OCI-LY1 (cell line): ENCODE results near the gene CLASRP.

Experiments
- H2AFZ ChIP-seq: fragments of 200-600 bp; sonication (generic), shearing (Covaris generic); 2 replicates; pipeline ENCODE4 v1.6.0; 2014; ENCODE audit warnings: antibody characterized with exemption, mild to moderate bottlenecking, low read length
- H3F3A ChIP-seq: fragments of 200-600 bp; sonication (generic), shearing (Covaris generic); 2 replicates; pipeline ENCODE4 v1.6.0; 2014; ENCODE audit warnings: mild to moderate bottlenecking, antibody characterized with exemption, low read length, moderate library complexity; ENCODE audit not compliant: insufficient read depth
- H3K27ac ChIP-seq: fragments of 200-600 bp; sonication (generic); 2 replicates; pipeline ENCODE4 v1.5.1; 2014; ENCODE audit warnings: low read length, mixed run types, mild to moderate bottlenecking, low read depth; ENCODE audit not compliant: poor library complexity, severe bottlenecking
- H3K27me3 ChIP-seq: fragments of 200-600 bp; sonication (generic); 2 replicates; pipeline ENCODE4 v1.6.0; 2014; ENCODE audit warnings: antibody characterized with exemption, mild to moderate bottlenecking, low read length, moderate library complexity; ENCODE audit not compliant: insufficient read depth
- H3K36me3 ChIP-seq: fragments of 200-600 bp; sonication (generic); 2 replicates; pipeline ENCODE4 v1.6.1; 2014; ENCODE audit warnings: mild to moderate bottlenecking, antibody characterized with exemption, low read length, moderate library complexity, mixed read lengths; ENCODE audit not compliant: insufficient read depth
- H3K4me1 ChIP-seq: fragments of 200-600 bp; sonication (generic); 2 replicates; pipeline ENCODE4 v1.5.1; 2014; ENCODE audit warnings: mild to moderate bottlenecking, low read length, moderate library complexity; ENCODE audit not compliant: insufficient read depth, severe bottlenecking
- H3K4me2 ChIP-seq: fragments of 200-600 bp; sonication (generic), shearing (Covaris generic); 2 replicates; pipeline ENCODE4 v1.6.1; 2014; ENCODE audit warnings: low read length
- H3K4me3 ChIP-seq: fragments of 200-600 bp; sonication (generic); 2 replicates; pipeline ENCODE4 v1.5.1; 2014; ENCODE audit warnings: low read length, low read depth, mild to moderate bottlenecking, mixed read lengths; ENCODE audit not compliant: poor library complexity, severe bottlenecking
- H3K79me2 ChIP-seq: fragments of 200-600 bp; shearing (Covaris generic); 2 replicates; pipeline ENCODE4 v1.6.1; 2016; ENCODE audit warnings: mixed run types, low read length, mixed read lengths; ENCODE audit not compliant: insufficient read depth
- H3K9ac ChIP-seq: fragments of 200-600 bp; sonication (generic), shearing (Covaris generic); 2 replicates; pipeline ENCODE4 v1.6.1; 2014; ENCODE audit warnings: mild to moderate bottlenecking, low read length, mixed read lengths
- H3K9me2 ChIP-seq: fragments of 200-600 bp; sonication (generic), shearing (Covaris generic); 2 replicates; pipeline ENCODE4 v1.6.1; 2014; ENCODE audit warnings: low read depth, mild to moderate bottlenecking, low read length, mixed read lengths
- H3K9me3 ChIP-seq: fragments of 200-600 bp; shearing (Covaris generic); 2 replicates; pipeline ENCODE4 v1.6.1; 2014; ENCODE audit warnings: low read length, mixed read lengths
- H4K20me1 ChIP-seq: fragments of 200-600 bp; sonication (generic), shearing (Covaris generic); 2 replicates; pipeline ENCODE4 v1.6.0; 2016; ENCODE audit warnings: mild to moderate bottlenecking, low read length; ENCODE audit not compliant: insufficient read depth
- CTCF ChIP-seq: fragments of 200-600 bp; sonication (generic), shearing (Covaris generic); IDR thresholded peaks from 2 replicates; pipeline ENCODE4 v1.5.1; 2017; ENCODE audit warnings: mild to moderate bottlenecking, antibody characterized with exemption, low read length, moderate library complexity, mixed read lengths
- EZH2 ChIP-seq: fragments of 200-600 bp; sonication (generic), shearing (Covaris generic); IDR thresholded peaks from 2 replicates; pipeline ENCODE4 v1.8.0; 2017; ENCODE audit warnings: borderline replicate concordance, mixed run types, mild to moderate bottlenecking, antibody characterized with exemption, low read length, moderate library complexity, mixed read lengths

The CLASRP gene

DNA sequence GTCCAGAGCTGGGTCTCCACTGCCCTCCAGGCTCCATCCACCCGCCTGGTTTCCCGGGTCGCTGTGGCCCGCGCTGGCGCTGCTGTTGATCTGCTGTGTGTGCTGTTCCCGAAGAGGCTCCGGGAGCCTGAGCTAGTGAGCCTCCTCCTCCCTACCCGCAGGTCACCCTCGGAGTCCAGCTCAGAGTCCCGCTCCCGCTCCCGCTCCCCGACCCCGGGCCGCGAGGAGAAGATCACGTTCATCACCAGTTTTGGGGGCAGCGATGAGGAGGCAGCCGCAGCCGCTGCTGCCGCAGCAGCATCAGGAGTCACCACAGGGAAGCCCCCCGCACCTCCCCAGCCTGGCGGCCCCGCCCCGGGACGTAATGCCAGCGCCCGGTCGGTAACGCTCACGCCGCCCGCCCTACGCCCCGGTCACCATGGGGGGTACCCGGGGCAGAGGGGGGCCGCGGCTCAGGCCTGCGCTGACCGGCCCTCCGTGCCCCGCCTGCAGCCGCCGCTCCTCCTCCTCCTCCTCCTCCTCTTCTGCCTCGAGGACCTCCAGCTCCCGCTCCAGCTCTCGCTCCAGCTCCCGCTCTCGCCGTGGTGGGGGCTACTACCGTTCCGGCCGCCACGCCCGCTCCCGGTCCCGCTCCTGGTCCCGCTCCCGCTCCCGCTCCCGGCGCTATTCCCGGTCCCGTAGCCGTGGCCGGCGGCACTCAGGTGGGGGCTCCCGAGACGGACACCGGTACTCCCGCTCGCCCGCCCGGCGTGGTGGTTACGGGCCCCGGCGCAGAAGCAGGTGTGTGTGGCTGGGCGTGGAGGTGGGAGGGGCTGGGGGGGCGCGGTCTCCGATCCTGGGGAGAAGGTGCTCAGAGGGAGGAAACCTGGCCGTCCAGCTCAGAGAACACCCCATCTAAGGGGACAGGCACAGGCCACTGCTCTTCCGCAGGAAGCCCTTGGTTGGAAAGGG lies 25.3 kb downstream of the CLASRP start:
- H3K79me2 ChIP-seq = no peaks in the 10 kb centered on the region
- TF ChIP-seq CTCF = no peak
- TF ChIP-seq EZH2 = no peak
- H3F3A ChIP-seq = no peaks in the 10 kb centered on the region
- H3K4me3 ChIP-seq = no peak overlapping the region
- H3K9me2 ChIP-seq = no peaks in the 10 kb centered on the region
- no peak overlapping the region for H3K4me2 ChIP-seq
- no peak overlapping the region for H2AFZ ChIP-seq
- H3K9me3 ChIP-seq = no peaks in the 10 kb centered on the region
- H3K36me3 ChIP-seq = peaks cover 90% of the 10 kb centered on the region
- H3K27ac ChIP-seq = no peak overlapping the region
- H3K9ac ChIP-seq = no peak overlapping the region
- no peaks in the 10 kb centered on the region for H3K27me3 ChIP-seq
- H3K4me1 ChIP-seq = no peaks in the 10 kb centered on the region
- no peaks in the 10 kb centered on the region for H4K20me1 ChIP-seq

DNA sequence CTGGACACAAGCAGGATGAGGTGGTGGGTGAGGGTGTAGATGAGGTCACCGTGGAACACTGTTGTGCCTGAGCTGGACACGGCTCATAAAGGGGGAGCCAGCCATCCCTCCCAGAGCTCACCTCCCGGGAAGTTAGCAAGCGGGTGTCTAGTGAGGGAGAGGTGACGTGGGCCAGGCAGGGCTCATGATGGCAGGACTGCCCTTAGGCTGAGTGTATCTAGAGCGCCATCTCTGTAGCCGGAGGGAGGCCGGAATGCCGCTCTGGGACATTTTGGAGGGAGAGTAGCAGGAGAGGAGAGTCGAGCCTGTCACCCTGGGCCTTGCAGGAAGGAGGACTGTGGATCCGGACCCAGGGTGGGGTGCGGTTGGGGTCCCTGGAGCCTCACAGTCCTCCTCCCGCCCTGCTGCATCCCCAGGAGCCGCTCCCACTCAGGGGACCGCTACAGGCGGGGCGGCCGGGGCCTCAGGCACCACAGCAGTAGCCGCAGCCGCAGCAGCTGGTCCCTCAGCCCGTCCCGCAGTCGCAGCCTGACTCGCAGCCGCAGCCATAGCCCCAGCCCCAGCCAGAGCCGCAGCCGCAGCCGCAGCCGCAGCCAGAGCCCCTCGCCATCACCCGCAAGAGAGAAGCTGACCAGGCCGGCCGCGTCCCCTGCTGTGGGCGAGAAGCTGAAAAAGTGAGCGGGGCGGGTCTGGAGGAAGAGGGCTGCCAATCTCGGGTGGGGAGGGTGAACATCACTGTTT lies 28.2 kb downstream of the CLASRP start:
- Histone ChIP-seq H3F3A (0 out of 2 replicates have a peak, but pooled peaks cover 6% of the 10 kb centered on the region), H3K27ac (no peak overlapping the region), H4K20me1 (no peaks in the 10 kb centered on the region), H3K9me2 (no peaks in the 10 kb centered on the region), H3K36me3 (peaks cover 91% of the 10 kb centered on the region), H3K79me2 (no peaks in the 10 kb centered on the region), H3K9ac (no peak overlapping the region), H3K9me3 (no peaks in the 10 kb centered on the region), H3K4me2 (no peak overlapping the region), H3K27me3 (no peaks in the 10 kb centered on the region), H3K4me3 (no peak overlapping the region), H2AFZ (no peak overlapping the region), H3K4me1 (peaks cover 16% of the 10 kb centered on the region)
- TF ChIP-seq EZH2 = no peak
- TF ChIP-seq CTCF = no peak

GRCh38 chr19:45068041-45068440 lies 29.2 kb downstream of the CLASRP start:
- H3K27ac ChIP-seq = peak overlapping the region; percentile 61
- H4K20me1 ChIP-seq = no peaks in the 10 kb centered on the region
- H3F3A ChIP-seq = 0 out of 2 replicates have a peak, but pooled peaks cover 6% of the 10 kb centered on the region
- no peaks in the 10 kb centered on the region for H3K9me3 ChIP-seq
- peaks cover 88% of the 10 kb centered on the region for H3K36me3 ChIP-seq
- H3K4me3 ChIP-seq = no peak overlapping the region
- H3K79me2 ChIP-seq = no peaks in the 10 kb centered on the region
- no peak overlapping the region for H2AFZ ChIP-seq
- TF ChIP-seq CTCF = no peak
- TF ChIP-seq EZH2 = no peak
- no peaks in the 10 kb centered on the region for H3K27me3 ChIP-seq
- H3K9me2 ChIP-seq = no peaks in the 10 kb centered on the region
- no peak overlapping the region for H3K4me2 ChIP-seq
- H3K4me1 ChIP-seq = peaks cover 25% of the 10 kb centered on the region
- no peak overlapping the region for H3K9ac ChIP-seq
